NOMO-1 treated with DMSO at 0.1 percent for 48 hours (cell line): Measurements from ENCODE around the gene CUZD1.

Experiments
- DNase-seq: peaks from one replicate; lab custom pipeline; 2025; ENCODE audit not compliant: unreplicated experiment; lab: John Stamatoyannopoulos, UW

Gene CUZD1

GRCh38 chr10:122821808-122822207, 23.8 kb downstream of the CUZD1 start:
- DNase-seq = no peak

- DNase-seq = no peak
Measured at GRCh38 chr10:122815458-122815857, 30.2 kb downstream of the CUZD1 start.

GRCh38 chr10:122814493-122814892, 31.2 kb downstream of the CUZD1 start:
- no peak for DNase-seq

GRCh38 chr10:122812751-122813150, 32.9 kb downstream of the CUZD1 start:
- DNase-seq = no peak

GRCh38 chr10:122802282-122802681, 43.4 kb downstream of the CUZD1 start:
- no peak for DNase-seq

GRCh38 chr10:122798704-122799231, 46.9 kb downstream of the CUZD1 start:
- no peak for DNase-seq

GRCh38 chr10:122796796-122797195, 48.9 kb downstream of the CUZD1 start:
- no peak for DNase-seq

GRCh38 chr10:122795924-122796323, 49.7 kb downstream of the CUZD1 start:
- no peak for DNase-seq

GRCh38 chr10:122786269-122786668, 59.4 kb downstream of the CUZD1 start:
- DNase-seq = no peak

GRCh38 chr10:122782911-122783310, 62.7 kb downstream of the CUZD1 start:
- no peak for DNase-seq
